HG03342 (cell line): Measurements from ENCODE around the gene SPATA46.

Experiments
- ATAC-seq: cut with Tn5 transposase; IDR thresholded peaks from one replicate; pipeline ENCODE4 v1.9.1; 2021; ENCODE audit warnings: mild to moderate bottlenecking, moderate library complexity; ENCODE audit not compliant: unreplicated experiment

SPATA46 gene

GRCh38 chr1:162391790-162392563, 15.3 kb upstream of the SPATA46 start:
- peak; percentile 49 for ATAC-seq

GRCh38 chr1:162390396-162391185, 13.9 kb upstream of the SPATA46 start:
- ATAC-seq, result no peak

- ATAC-seq, result no peak
These were observed 13.3 kb upstream of the SPATA46 start for GRCh38 chr1:162389971-162390370.

- ATAC-seq, result peak; percentile 49
These were observed 12.6 kb upstream of the SPATA46 start for GRCh38 chr1:162389021-162389818.

GRCh38 chr1:162388615-162389014, 12.0 kb upstream of the SPATA46 start:
- no peak for ATAC-seq

GRCh38 chr1:162388083-162388594, 11.5 kb upstream of the SPATA46 start:
- no peak for ATAC-seq

GRCh38 chr1:162387226-162388082, 10.8 kb upstream of the SPATA46 start:
- no peak for ATAC-seq

GRCh38 chr1:162386292-162387225, 9.9 kb upstream of the SPATA46 start:
- ATAC-seq, result no peak

GRCh38 chr1:162385702-162386101, 9.0 kb upstream of the SPATA46 start:
- no peak for ATAC-seq

GRCh38 chr1:162385280-162385623, 8.6 kb upstream of the SPATA46 start:
- ATAC-seq, result no peak

GRCh38 chr1:162384601-162385279, 8.1 kb upstream of the SPATA46 start:
- no peak for ATAC-seq

- ATAC-seq, result no peak
These were observed 7.5 kb upstream of the SPATA46 start for GRCh38 chr1:162384116-162384515.

GRCh38 chr1:162383516-162383915, 6.9 kb upstream of the SPATA46 start:
- ATAC-seq, result no peak

- ATAC-seq, result no peak
These were observed 6.4 kb upstream of the SPATA46 start for GRCh38 chr1:162383091-162383490.

- ATAC-seq, result no peak
These were observed 5.5 kb upstream of the SPATA46 start for GRCh38 chr1:162381941-162382750.

- no peak for ATAC-seq
These were observed 4.7 kb upstream of the SPATA46 start, which contains the start of gene C1orf226 for GRCh38 chr1:162381383-162381782. Gene C1orf226 (plus strand): TSS chr1:162381728. CDS start chr1:162381902, 174 bp downstream.

- no peak for ATAC-seq
These were observed 3.6 kb upstream of the SPATA46 start for GRCh38 chr1:162380061-162380846.
